Stimulated activated CD4-positive, alpha-beta T cell treated with anti-CD3 and anti-CD28 coated beads, TNF-alpha, amount 100 ng/mL, for 48 hours (primary cell): Measurements from ENCODE around the gene SOX6.
A peak's percentile ranks its signal among the peaks of the same experiment; 100 is the strongest.

ENCODE experiments used
- DNase-seq, 3 donors: peaks; one replicate each; pipeline ENCODE4 v3.0.0-alpha.2; 2020; ENCODE audit warnings: low read depth in 3 of 3

SOX6 gene

GRCh38 chr11:15963266-15963665 lies 393.1 kb downstream of the SOX6 start:
- no peak for DNase-seq

- no peak for DNase-seq
Measured at GRCh38 chr11:15958910-15959309, 397.4 kb downstream of the SOX6 start.

GRCh38 chr11:15957234-15957633 lies 399.1 kb downstream of the SOX6 start:
- DNase-seq: no peak

GRCh38 chr11:15956302-15956701 lies 400.0 kb downstream of the SOX6 start:
- DNase-seq: no peak

- DNase-seq: no peak
Measured at GRCh38 chr11:15955595-15955994, 400.8 kb downstream of the SOX6 start.

GRCh38 chr11:15947681-15948648 lies 408.4 kb downstream of the SOX6 start:
- DNase-seq: no peak

- no peak for DNase-seq
Measured at GRCh38 chr11:15945726-15946125, 410.6 kb downstream of the SOX6 start.

- no peak for DNase-seq
Measured at GRCh38 chr11:15944460-15944859, 411.9 kb downstream of the SOX6 start.

- DNase-seq: no peak
Measured at GRCh38 chr11:15943418-15944197, 412.7 kb downstream of the SOX6 start.

GRCh38 chr11:15942936-15943335 lies 413.4 kb downstream of the SOX6 start:
- no peak for DNase-seq

- no peak for DNase-seq
Measured at GRCh38 chr11:15942126-15942525, 414.2 kb downstream of the SOX6 start.

- peak in 1 of 3 donors; percentile 1 for DNase-seq
Measured at GRCh38 chr11:15941206-15941770, 415.1 kb downstream of the SOX6 start.

- no peak for DNase-seq
Measured at GRCh38 chr11:15940462-15941205, 415.7 kb downstream of the SOX6 start.

GRCh38 chr11:15938983-15939382 lies 417.4 kb downstream of the SOX6 start:
- no peak for DNase-seq

- DNase-seq: no peak
Measured at GRCh38 chr11:15938121-15938611, 418.2 kb downstream of the SOX6 start.

GRCh38 chr11:15937601-15938120 lies 418.7 kb downstream of the SOX6 start:
- no peak for DNase-seq

- no peak for DNase-seq
Measured at GRCh38 chr11:15936011-15936410, 420.3 kb downstream of the SOX6 start.

GRCh38 chr11:15935373-15935772 lies 421.0 kb downstream of the SOX6 start:
- no peak for DNase-seq

GRCh38 chr11:15933886-15934625 lies 422.3 kb downstream of the SOX6 start:
- DNase-seq: no peak

- DNase-seq: no peak
Measured at GRCh38 chr11:15932417-15932816, 423.9 kb downstream of the SOX6 start.

- DNase-seq: no peak
Measured at GRCh38 chr11:15931497-15931896, 424.8 kb downstream of the SOX6 start.
